Coronary artery (tissue), 2 donors: ENCODE results near the gene ACSM4.

Experiments
- DNase-seq: peaks from one replicate; pipeline ENCODE4 v3.0.0-alpha.2; 2017; ENCODE audit warnings: low spot score
- H3K27ac ChIP-seq, 2 donors: fragments of 200-600 bp; sonication (generic); one replicate each; pipeline ENCODE4 v1.5.1; 2016 to 2019
- H3K4me3 ChIP-seq: fragments of 200-600 bp; sonication (generic); 2 replicates; pipeline ENCODE4 v1.5.1; 2016; ENCODE audit warnings: mild to moderate bottlenecking, moderate library complexity
- CTCF ChIP-seq: fragments of 200-600 bp; sonication (generic); IDR thresholded peaks from one replicate; pipeline ENCODE4 v1.5.1; 2019; ENCODE audit warnings: antibody characterized with exemption

Gene ACSM4

GRCh38 chr12:7351177-7351576 is 47.3 kb downstream of the ACSM4 start:
- Histone ChIP-seq H3K27ac (no peak overlapping the region), H3K4me3 (no peak overlapping the region)
- DNase-seq = no peak
- TF ChIP-seq CTCF = no peak

- no peak for TF ChIP-seq CTCF
- H3K27ac ChIP-seq = no peak overlapping the region
- H3K4me3 ChIP-seq = no peak overlapping the region
These were observed 48.8 kb downstream of the ACSM4 start for GRCh38 chr12:7352661-7353060.

GRCh38 chr12:7354529-7354928 is 50.7 kb downstream of the ACSM4 start:
- no peak overlapping the region for H3K27ac ChIP-seq
- no peak for DNase-seq
- no peak overlapping the region for H3K4me3 ChIP-seq
- TF ChIP-seq CTCF = no peak

More at GRCh38 chr12:7352661-7353060, 48.8 kb downstream of the ACSM4 start:
- no peak for DNase-seq

- Histone ChIP-seq H3K4me3 (no peak overlapping the region), H3K27ac (no peak overlapping the region)
- no peak for DNase-seq
- TF ChIP-seq CTCF = no peak
These were observed 57.4 kb downstream of the ACSM4 start for GRCh38 chr12:7361265-7361664.

- no peak overlapping the region for H3K27ac ChIP-seq
- no peak overlapping the region for H3K4me3 ChIP-seq
- DNase-seq = no peak
- no peak for TF ChIP-seq CTCF
These were observed 58.9 kb downstream of the ACSM4 start for GRCh38 chr12:7362734-7363133.

- no peak for TF ChIP-seq CTCF
- no peak overlapping the region for H3K27ac ChIP-seq
- DNase-seq = no peak
- no peak overlapping the region for H3K4me3 ChIP-seq
These were observed 65.4 kb downstream of the ACSM4 start for GRCh38 chr12:7369274-7369729.

- no peak for DNase-seq
- TF ChIP-seq CTCF = no peak
- no peak overlapping the region for H3K27ac ChIP-seq
- H3K4me3 ChIP-seq = no peak overlapping the region
These were observed 69.4 kb downstream of the ACSM4 start for GRCh38 chr12:7373226-7373625.
